Calu3 (cell line): ENCODE measurements around the gene PWWP2B. TPM values are rescaled to one million over a fixed set of nuclear protein-coding genes. Genes with fewer than 3 reads are reported as not detected.

ENCODE experiments used
- BruUV-seq: library from RNA; stranded (reverse); fragments of 400-500 nt; replicated peaks from 2 replicates; lab custom pipeline; 2021; lab: Mats Ljungman, UMichigan
- CTCF ChIA-PET: fragments of 300-600 bp; sonication (Branson Sonifier 250); formaldehyde crosslinking; loops from one replicate; lab custom pipeline; 2022; ENCODE audit warnings: antibody characterized with exemption; lab: Charles Lee
- DNase-seq: peaks from one replicate; pipeline ENCODE4 v3.0.0; 2022
- H3K27ac Mint-ChIP-seq: one replicate; pipeline ENCODE4 v1.8.0; 2022; ENCODE audit warnings: mixed read lengths; ENCODE audit not compliant: unreplicated experiment
- H3K27me3 Mint-ChIP-seq: one replicate; pipeline ENCODE4 v1.8.0; 2022; ENCODE audit warnings: mixed read lengths; ENCODE audit not compliant: unreplicated experiment
- H3K36me3 Mint-ChIP-seq: one replicate; pipeline ENCODE4 v1.8.0; 2022; ENCODE audit warnings: mild to moderate bottlenecking, moderate library complexity, mixed read lengths; ENCODE audit not compliant: insufficient read depth, unreplicated experiment
- H3K4me1 Mint-ChIP-seq: one replicate; pipeline ENCODE4 v1.8.0; 2022; ENCODE audit warnings: mild to moderate bottlenecking, low read depth, mixed read lengths; ENCODE audit not compliant: unreplicated experiment
- H3K4me3 Mint-ChIP-seq: one replicate; pipeline ENCODE4 v1.8.0; 2022; ENCODE audit warnings: mild to moderate bottlenecking, low read depth, moderate library complexity, mixed read lengths; ENCODE audit not compliant: unreplicated experiment
- H3K9me3 Mint-ChIP-seq: one replicate; pipeline ENCODE4 v1.8.0; 2022; ENCODE audit warnings: low read depth, mixed read lengths; ENCODE audit not compliant: unreplicated experiment
- intact Hi-C: fragments of 100-400 bp; cut with micrococcal nuclease; formaldehyde crosslinking; loops from one replicate; pipeline ENCODE4 v1.10.0; 2022; ENCODE audit not compliant: unreplicated experiment
- total RNA-seq: library from RNA; stranded (reverse); gene quantifications from 2 replicates; pipeline ENCODE4 v1.2.3, GENCODE V29; 2022
- TF ChIP-seq, protein P1 (sequence below): fragments of 200-600 bp; IDR thresholded peaks from one replicate; pipeline ENCODE4 v1.8.0; 2022; ENCODE audit warnings: antibody characterized with exemption; ENCODE audit not compliant: unreplicated experiment

The PWWP2B gene
- total RNA-seq, 1 experiment from 2014 or later: 12.9 TPM

DNA sequence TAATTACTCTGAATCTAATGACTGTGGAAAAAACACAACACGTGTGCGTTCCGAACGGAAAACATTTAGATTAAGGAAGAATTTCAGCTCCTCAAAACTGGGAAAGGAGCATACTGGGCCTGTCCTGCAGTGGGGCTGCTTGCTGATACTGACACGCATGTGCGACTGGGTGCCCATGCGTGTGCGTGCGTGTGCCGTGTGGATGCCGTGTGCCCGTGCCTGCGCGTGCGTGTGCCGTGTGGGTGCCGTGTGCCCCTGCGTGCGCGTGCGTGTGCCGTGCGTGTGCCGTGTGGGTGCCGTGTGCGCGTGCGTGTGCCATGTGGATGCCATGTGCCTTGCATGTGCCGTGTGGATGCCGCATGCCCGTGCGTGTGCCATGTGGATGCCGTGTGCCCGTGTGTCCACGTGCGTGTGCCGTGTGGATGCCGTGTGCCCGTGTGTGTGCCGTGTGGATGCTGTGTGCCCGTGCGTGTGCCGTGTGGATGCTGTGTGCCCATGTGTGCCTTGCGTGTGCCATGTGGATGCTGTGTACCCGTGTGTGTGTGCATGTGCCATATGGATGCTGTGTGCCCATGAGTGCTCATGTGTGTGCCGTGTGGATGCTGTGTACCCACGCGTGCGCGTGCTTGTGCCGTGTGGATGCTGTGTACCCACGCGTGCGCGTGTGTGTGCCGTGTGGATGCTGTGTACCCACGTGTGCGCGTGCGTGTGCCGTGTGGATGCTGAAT, 28.2 kb downstream of the PWWP2B start:
- no peak overlapping the region for H3K27ac Mint-ChIP-seq
- H3K4me1 Mint-ChIP-seq: peaks cover 11% of the 10 kb centered on the region
- TF ChIP-seq, protein P1, sequence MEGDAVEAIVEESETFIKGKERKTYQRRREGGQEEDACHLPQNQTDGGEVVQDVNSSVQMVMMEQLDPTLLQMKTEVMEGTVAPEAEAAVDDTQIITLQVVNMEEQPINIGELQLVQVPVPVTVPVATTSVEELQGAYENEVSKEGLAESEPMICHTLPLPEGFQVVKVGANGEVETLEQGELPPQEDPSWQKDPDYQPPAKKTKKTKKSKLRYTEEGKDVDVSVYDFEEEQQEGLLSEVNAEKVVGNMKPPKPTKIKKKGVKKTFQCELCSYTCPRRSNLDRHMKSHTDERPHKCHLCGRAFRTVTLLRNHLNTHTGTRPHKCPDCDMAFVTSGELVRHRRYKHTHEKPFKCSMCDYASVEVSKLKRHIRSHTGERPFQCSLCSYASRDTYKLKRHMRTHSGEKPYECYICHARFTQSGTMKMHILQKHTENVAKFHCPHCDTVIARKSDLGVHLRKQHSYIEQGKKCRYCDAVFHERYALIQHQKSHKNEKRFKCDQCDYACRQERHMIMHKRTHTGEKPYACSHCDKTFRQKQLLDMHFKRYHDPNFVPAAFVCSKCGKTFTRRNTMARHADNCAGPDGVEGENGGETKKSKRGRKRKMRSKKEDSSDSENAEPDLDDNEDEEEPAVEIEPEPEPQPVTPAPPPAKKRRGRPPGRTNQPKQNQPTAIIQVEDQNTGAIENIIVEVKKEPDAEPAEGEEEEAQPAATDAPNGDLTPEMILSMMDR: no peak
- no TSS peak for BruUV-seq
- intact Hi-C loops: no loop called here
- no peaks in the 10 kb centered on the region for H3K27me3 Mint-ChIP-seq
- no peak for DNase-seq
- CTCF ChIA-PET: no interaction called here
- peaks cover 5% of the 10 kb centered on the region for H3K36me3 Mint-ChIP-seq
- H3K4me3 Mint-ChIP-seq: no peak overlapping the region
- H3K9me3 Mint-ChIP-seq: no peaks in the 10 kb centered on the region

DNA sequence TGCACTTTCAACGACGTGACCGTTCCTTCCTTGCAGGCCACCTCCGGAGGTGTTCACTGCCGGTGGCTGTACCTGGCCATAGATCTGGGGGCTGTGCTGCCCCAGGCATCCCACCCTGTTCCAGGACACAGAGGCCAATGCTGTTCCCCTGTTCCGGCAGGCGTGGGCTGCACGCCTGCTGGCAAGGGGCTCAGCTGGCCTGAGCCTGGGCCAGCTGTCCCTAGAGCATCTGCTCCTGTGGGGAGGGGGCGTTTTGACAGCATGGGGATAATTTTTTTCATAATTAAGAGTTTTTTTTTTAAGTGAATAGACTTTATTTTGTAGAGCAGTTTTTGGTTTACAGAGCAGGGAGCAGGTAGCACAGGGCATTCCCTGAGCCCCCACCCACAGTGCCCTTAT, 28.8 kb downstream of the PWWP2B start:
- Mint-ChIP-seq H3K27me3 (no peaks in the 10 kb centered on the region), H3K27ac (no peak overlapping the region), H3K9me3 (no peaks in the 10 kb centered on the region), H3K36me3 (peaks cover 5% of the 10 kb centered on the region), H3K4me3 (no peak overlapping the region), H3K4me1 (peaks cover 10% of the 10 kb centered on the region)
- intact Hi-C loops: no loop called here
- no peak for DNase-seq
- TF ChIP-seq, protein P1: no peak
- no TSS peak for BruUV-seq
- CTCF ChIA-PET: no interaction called here

DNA sequence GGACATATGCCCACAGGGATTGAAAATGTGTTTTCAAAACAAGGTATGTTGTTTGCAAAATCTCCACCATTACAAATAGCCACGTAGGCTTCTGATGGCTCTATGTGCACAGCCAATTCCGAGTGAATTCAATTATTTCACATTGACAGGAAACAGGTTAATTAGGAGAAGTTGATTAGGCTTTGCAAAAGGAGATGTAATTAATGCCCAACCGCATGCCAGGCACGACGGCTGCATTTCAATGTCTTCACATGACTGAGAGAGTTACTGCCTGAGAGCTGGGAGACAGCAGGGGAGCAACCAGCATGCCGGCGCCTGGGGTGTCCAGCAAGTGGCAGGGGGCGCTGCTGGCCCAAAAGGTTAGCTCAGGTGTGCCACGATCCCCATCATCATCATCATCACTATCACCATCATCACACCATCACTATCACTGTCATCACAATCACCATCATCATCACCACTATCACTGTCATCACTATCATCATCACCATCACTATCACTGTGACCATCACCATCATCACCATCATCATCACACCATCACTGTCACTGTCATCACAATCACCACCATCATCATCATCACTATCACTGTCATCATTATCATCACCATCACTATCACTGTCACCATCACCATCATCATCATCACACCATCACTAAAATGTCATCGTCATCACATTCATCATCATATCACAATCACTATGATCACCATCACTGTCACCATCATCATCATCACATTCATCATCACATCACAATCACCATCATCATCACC, 30.2 kb downstream of the PWWP2B start:
- Mint-ChIP-seq H3K4me3 (no peak overlapping the region), H3K27me3 (no peaks in the 10 kb centered on the region), H3K36me3 (peaks cover 5% of the 10 kb centered on the region), H3K27ac (no peak overlapping the region), H3K4me1 (peaks cover 10% of the 10 kb centered on the region), H3K9me3 (no peaks in the 10 kb centered on the region)
- no peak for DNase-seq
- BruUV-seq: no TSS peak
- CTCF ChIA-PET: no interaction called here
- TF ChIP-seq, protein P1: no peak
- intact Hi-C loops: no loop called here

DNA sequence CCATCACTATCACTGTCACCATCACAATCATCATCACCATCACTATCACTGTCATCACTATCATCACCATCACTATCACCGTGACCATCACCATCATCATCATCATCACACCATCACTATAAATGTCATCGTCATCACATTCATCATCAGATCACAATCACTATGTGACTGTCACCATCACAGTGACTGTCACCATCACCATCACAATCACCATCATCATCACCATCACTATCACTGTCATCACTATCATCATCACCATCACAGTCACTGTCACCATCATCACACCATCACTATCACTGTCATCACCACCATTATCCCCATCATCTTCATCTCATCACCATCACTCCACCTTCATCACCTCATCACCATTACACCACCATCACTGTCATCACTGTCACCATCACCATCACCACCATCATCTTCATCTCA, 31.0 kb downstream of the PWWP2B start:
- Mint-ChIP-seq H3K36me3 (peaks cover 5% of the 10 kb centered on the region), H3K4me1 (peaks cover 10% of the 10 kb centered on the region), H3K4me3 (no peak overlapping the region), H3K9me3 (no peaks in the 10 kb centered on the region), H3K27me3 (no peaks in the 10 kb centered on the region), H3K27ac (no peak overlapping the region)
- CTCF ChIA-PET: no interaction called here
- intact Hi-C loops: no loop called here
- BruUV-seq: no TSS peak
- no peak for DNase-seq
- TF ChIP-seq, protein P1: no peak
